ENCODE data around the gene RFC3.

- TF ChIP-seq CTCF (conservative IDR thresholded peaks at IDR 0.05 in 1 of 2, IDR thresholded peaks at IDR 0.05 in 1 of 2; ENCODE audit: low read depth in 1 of 2, low read length in 2 of 2): no peak
- TF ChIP-seq EZH2 (IDR thresholded peaks at IDR 0.05; ENCODE audit: low read length, missing control alignments): no peak
Measured at GRCh38 chr13:33860526-33860925, 42.6 kb downstream of the RFC3 start.

All from fibroblast of lung (primary cell).